NT2/D1 (cell line): ENCODE results near the gene XYLT1.

Source experiments
- SUZ12 ChIP-seq: IDR thresholded peaks from 2 replicates; pipeline ENCODE4 v1.6.1; 2011; ENCODE audit not compliant: insufficient read length, insufficient read depth; ENCODE audit errors: extremely low read depth
- YY1 ChIP-seq: IDR thresholded peaks from 2 replicates; pipeline ENCODE4 v1.6.1; 2011; ENCODE audit not compliant: insufficient read length, insufficient read depth

GRCh38 chr16:17237350-17237944, 233.3 kb downstream of the XYLT1 start:
- TF ChIP-seq YY1: no peak
- no peak for TF ChIP-seq SUZ12
